ENCODE data around the gene TSPEAR. TPM values are rescaled to one million over a fixed set of nuclear protein-coding genes. Genes with fewer than 3 reads are reported as not detected.
A peak's percentile ranks its signal among the peaks of the same experiment; 100 is the strongest.

The TSPEAR gene
- total RNA-seq, 3 donors from 2014 or later (not counting 1 experiment from before 2014, with no cell fraction given), result not detected

GRCh38 chr21:44589586-44590305 is 121.6 kb downstream of the TSPEAR start:
- Mint-ChIP-seq H3K9me3 (no peaks in the 10 kb centered on the region), H3K4me1 (peaks cover 0 to 5% of the 10 kb centered on the region in 2 donors), H3K27ac (no peak overlapping the region), H3K27me3 (ENCODE audit: low read depth in 2 of 2) (peaks cover 32 to 56% of the 10 kb centered on the region in 2 donors), H3K36me3 (no peaks in the 10 kb centered on the region), H3K4me3 (no peak overlapping the region)
- Histone ChIP-seq H3K27ac (ENCODE audit: low read length) (no peak overlapping the region), H3K9me3 (ENCODE audit: control insufficient read depth, insufficient read depth, low read length) (no peaks in the 10 kb centered on the region), H3K36me3 (ENCODE audit: control insufficient read depth, insufficient read depth, low read length) (no peaks in the 10 kb centered on the region), H3K27me3 (ENCODE audit: control insufficient read depth, insufficient read depth, low read length) (no peaks in the 10 kb centered on the region), H3K4me3 (ENCODE audit: low read length) (no peak overlapping the region), H3K4me1 (ENCODE audit: control insufficient read depth, insufficient read depth, low read length) (no peaks in the 10 kb centered on the region)
- DNase-seq (no peak), ATAC-seq (no peak)
- WGBS (ENCODE audit: insufficient coverage), result 84% methylated on average over 24 of the region's 24 CpGs
- TF ChIP-seq CTCF (IDR thresholded peaks at IDR 0.05), result no peak
- intact Hi-C loops (cut with micrococcal nuclease), result no loop called here

GRCh38 chr21:44589094-44589493 is 122.3 kb downstream of the TSPEAR start:
- DNase-seq (no peak), ATAC-seq (no peak)
- Histone ChIP-seq H3K9me3 (ENCODE audit: control insufficient read depth, insufficient read depth, low read length) (no peaks in the 10 kb centered on the region), H3K36me3 (ENCODE audit: control insufficient read depth, insufficient read depth, low read length) (no peaks in the 10 kb centered on the region), H3K4me3 (ENCODE audit: low read length) (no peak overlapping the region), H3K27me3 (ENCODE audit: control insufficient read depth, insufficient read depth, low read length) (no peaks in the 10 kb centered on the region), H3K27ac (ENCODE audit: low read length) (no peak overlapping the region), H3K4me1 (ENCODE audit: control insufficient read depth, insufficient read depth, low read length) (no peaks in the 10 kb centered on the region)
- Mint-ChIP-seq H3K9me3 (no peaks in the 10 kb centered on the region), H3K27me3 (ENCODE audit: low read depth in 2 of 2) (peaks cover 37 to 62% of the 10 kb centered on the region in 2 donors), H3K36me3 (no peaks in the 10 kb centered on the region), H3K27ac (no peak overlapping the region), H3K4me3 (no peak overlapping the region), H3K4me1 (peaks cover 0 to 5% of the 10 kb centered on the region in 2 donors)
- 86% methylated on average over 2 of the region's 2 CpGs for WGBS (ENCODE audit: insufficient coverage)
- no peak for TF ChIP-seq CTCF (IDR thresholded peaks at IDR 0.05)
- intact Hi-C loops (cut with micrococcal nuclease), result no loop called here

GRCh38 chr21:44585892-44586291 is 125.5 kb downstream of the TSPEAR start:
- H3K9me3 ChIP-seq (ENCODE audit: control insufficient read depth, insufficient read depth, low read length), result peaks cover 5% of the 10 kb centered on the region
- H3K36me3 Mint-ChIP-seq, result peaks cover 10% of the 10 kb centered on the region
- 82% methylated on average over 3 of the region's 3 CpGs for WGBS (ENCODE audit: insufficient coverage)
- no peaks in the 10 kb centered on the region for H3K27me3 ChIP-seq (ENCODE audit: control insufficient read depth, insufficient read depth, low read length)
- no peak overlapping the region for H3K4me3 ChIP-seq (ENCODE audit: low read length)
- no peak overlapping the region for H3K4me3 Mint-ChIP-seq
- DNase-seq (no peak), ATAC-seq (no peak)
- no peaks in the 10 kb centered on the region for H3K4me1 Mint-ChIP-seq
- no peaks in the 10 kb centered on the region for H3K4me1 ChIP-seq (ENCODE audit: control insufficient read depth, insufficient read depth, low read length)
- TF ChIP-seq CTCF (IDR thresholded peaks at IDR 0.05), result no peak
- no peak overlapping the region for H3K27ac Mint-ChIP-seq
- peaks cover 54 to 67% of the 10 kb centered on the region in 2 donors for H3K27me3 Mint-ChIP-seq (ENCODE audit: low read depth in 2 of 2)
- H3K9me3 Mint-ChIP-seq, result peaks cover 2 to 11% of the 10 kb centered on the region in 2 donors
- no peak overlapping the region for H3K27ac ChIP-seq (ENCODE audit: low read length)
- intact Hi-C loops (cut with micrococcal nuclease), result no loop called here
- H3K36me3 ChIP-seq (ENCODE audit: control insufficient read depth, insufficient read depth, low read length), result no peaks in the 10 kb centered on the region

- 77% methylated on average over 5 of the region's 6 CpGs for whole genome bisulfite sequencing (ENCODE audit: insufficient coverage)
- DNase-seq (peak in 1 of 2 donors; percentile 20), ATAC-seq (no peak)
- Mint-ChIP-seq H3K4me3 (no peak overlapping the region), H3K27ac (no peak overlapping the region), H3K27me3 (ENCODE audit: low read depth in 2 of 2) (peaks cover 63 to 67% of the 10 kb centered on the region in 2 donors), H3K36me3 (peaks cover 12% of the 10 kb centered on the region), H3K4me1 (peaks cover 5% of the 10 kb centered on the region in 2 donors), H3K9me3 (peaks cover 2 to 15% of the 10 kb centered on the region in 2 donors)
- Histone ChIP-seq H3K4me3 (ENCODE audit: low read length) (no peak overlapping the region), H3K4me1 (ENCODE audit: control insufficient read depth, insufficient read depth, low read length) (no peaks in the 10 kb centered on the region), H3K36me3 (ENCODE audit: control insufficient read depth, insufficient read depth, low read length) (no peaks in the 10 kb centered on the region), H3K9me3 (ENCODE audit: control insufficient read depth, insufficient read depth, low read length) (peaks cover 5% of the 10 kb centered on the region), H3K27ac (ENCODE audit: low read length) (no peak overlapping the region), H3K27me3 (ENCODE audit: control insufficient read depth, insufficient read depth, low read length) (no peaks in the 10 kb centered on the region)
- TF ChIP-seq CTCF (IDR thresholded peaks at IDR 0.05), result no peak
- intact Hi-C loops (cut with micrococcal nuclease), result no loop called here
These were observed 127.6 kb downstream of the TSPEAR start for GRCh38 chr21:44583800-44584147.
